Measurements from ENCODE around the gene MXD4.

The MXD4 gene

DNA sequence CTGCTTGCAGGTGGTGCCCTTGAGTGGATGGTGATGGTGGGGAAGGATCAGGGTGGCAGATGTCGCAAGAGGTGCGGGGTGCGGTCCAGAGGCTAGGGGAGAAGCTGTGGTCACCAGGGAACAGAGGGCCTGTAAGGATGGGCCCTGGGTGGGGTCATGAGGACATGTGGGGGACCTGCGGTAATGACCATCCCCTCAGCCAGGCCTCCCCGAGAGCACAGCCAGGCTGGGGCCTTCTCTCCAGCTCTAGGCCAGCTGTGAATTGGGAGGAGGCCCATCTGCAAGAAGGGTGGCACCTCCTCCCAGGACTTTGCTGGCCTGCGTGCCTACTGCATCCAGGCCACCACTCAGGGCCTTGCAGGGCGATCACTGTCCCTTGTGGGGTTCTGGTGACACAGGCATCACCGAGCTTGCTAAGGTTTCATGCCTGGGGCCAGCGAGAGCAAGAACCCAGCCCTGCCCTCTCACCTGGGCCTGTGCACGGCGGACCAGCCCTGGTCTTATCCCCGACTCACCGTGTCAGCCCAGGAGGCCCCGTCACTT lies 34.1 kb upstream of the MXD4 start:
- Histone ChIP-seq H3K4me1 (ENCODE audit: low read length) (no peaks in the 10 kb centered on the region), H3K4me2 (ENCODE audit: low read depth, low read length) (no peak overlapping the region), H3K9ac (ENCODE audit: low read length) (no peak overlapping the region), H4K20me1 (ENCODE audit: insufficient read depth, low read length) (no peaks in the 10 kb centered on the region), H3K4me3 (ENCODE audit: low read length) (no peak overlapping the region), H2AFZ (ENCODE audit: low read length) (no peak overlapping the region), H3F3A (ENCODE audit: insufficient read depth, low read length) (no peaks in the 10 kb centered on the region), H3K36me3 (replicated peaks; ENCODE audit: insufficient read depth, low read length) (no peaks in the 10 kb centered on the region), H3K9me2 (replicated peaks; ENCODE audit: insufficient read depth, low read length) (no peaks in the 10 kb centered on the region), H3K27ac (ENCODE audit: low read length) (no peak overlapping the region), H3K79me2 (ENCODE audit: low read length) (no peaks in the 10 kb centered on the region), H3K27me3 (replicated peaks; ENCODE audit: insufficient read depth, low read length) (no peaks in the 10 kb centered on the region), H3K9me3 (replicated peaks; ENCODE audit: insufficient read depth, low read length) (no peaks in the 10 kb centered on the region)
- DNase-seq, result no peak
- TF ChIP-seq EZH2phosphoT487 (IDR thresholded peaks at IDR 0.05; ENCODE audit: low read length) (no peak), CTCF (IDR thresholded peaks at IDR 0.05; ENCODE audit: low read length) (no peak), EZH2 (optimal IDR thresholded peaks at IDR 0.05; ENCODE audit: low read depth, low read length) (no peak)

- Histone ChIP-seq H3K4me3 (ENCODE audit: low read length) (no peak overlapping the region), H3K79me2 (ENCODE audit: low read length) (no peaks in the 10 kb centered on the region), H4K20me1 (ENCODE audit: insufficient read depth, low read length) (no peaks in the 10 kb centered on the region), H3K27me3 (replicated peaks; ENCODE audit: insufficient read depth, low read length) (no peaks in the 10 kb centered on the region), H2AFZ (ENCODE audit: low read length) (no peak overlapping the region), H3K27ac (ENCODE audit: low read length) (no peak overlapping the region), H3K9me2 (replicated peaks; ENCODE audit: insufficient read depth, low read length) (no peaks in the 10 kb centered on the region), H3K36me3 (replicated peaks; ENCODE audit: insufficient read depth, low read length) (no peaks in the 10 kb centered on the region), H3K4me1 (ENCODE audit: low read length) (no peaks in the 10 kb centered on the region), H3F3A (ENCODE audit: insufficient read depth, low read length) (no peaks in the 10 kb centered on the region), H3K9me3 (replicated peaks; ENCODE audit: insufficient read depth, low read length) (no peaks in the 10 kb centered on the region), H3K4me2 (ENCODE audit: low read depth, low read length) (no peak overlapping the region), H3K9ac (ENCODE audit: low read length) (no peak overlapping the region)
- DNase-seq, result no peak
- TF ChIP-seq CTCF (IDR thresholded peaks at IDR 0.05; ENCODE audit: low read length), result no peak
- TF ChIP-seq EZH2phosphoT487 (IDR thresholded peaks at IDR 0.05; ENCODE audit: low read length), result no peak
- no peak for TF ChIP-seq EZH2 (optimal IDR thresholded peaks at IDR 0.05; ENCODE audit: low read depth, low read length)
Observed at GRCh38 chr4:2295500-2295899, 33.6 kb upstream of the MXD4 start.

DNA sequence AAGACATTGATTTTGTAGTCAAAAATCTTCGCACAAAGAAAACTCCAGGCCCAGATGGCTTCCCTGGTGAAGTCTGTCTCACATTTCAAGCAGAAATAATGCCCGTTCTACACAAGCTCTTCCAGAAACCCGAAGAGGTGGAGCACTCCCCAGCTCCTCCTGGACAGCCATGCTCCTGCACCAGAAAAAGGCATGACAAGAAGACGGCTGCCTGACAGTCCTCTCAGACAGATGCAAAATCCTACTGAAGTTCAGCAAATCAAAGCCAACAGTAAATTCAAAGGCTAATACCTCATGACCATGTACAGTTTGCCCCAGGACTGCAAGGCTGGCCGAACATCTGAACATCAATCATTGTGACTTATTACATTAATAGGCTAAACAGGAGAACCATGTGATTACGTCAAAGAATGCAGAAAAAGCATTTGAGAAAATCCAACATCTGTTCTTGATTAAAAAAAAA lies 30.8 kb upstream of the MXD4 start:
- no peaks in the 10 kb centered on the region for H3K9me3 ChIP-seq (replicated peaks; ENCODE audit: insufficient read depth, low read length)
- no peaks in the 10 kb centered on the region for H3K4me1 ChIP-seq (ENCODE audit: low read length)
- H3K27me3 ChIP-seq (replicated peaks; ENCODE audit: insufficient read depth, low read length), result no peaks in the 10 kb centered on the region
- DNase-seq, result no peak
- no peak overlapping the region for H2AFZ ChIP-seq (ENCODE audit: low read length)
- no peak overlapping the region for H3K4me3 ChIP-seq (ENCODE audit: low read length)
- no peaks in the 10 kb centered on the region for H3F3A ChIP-seq (ENCODE audit: insufficient read depth, low read length)
- H4K20me1 ChIP-seq (ENCODE audit: insufficient read depth, low read length), result no peaks in the 10 kb centered on the region
- no peak overlapping the region for H3K4me2 ChIP-seq (ENCODE audit: low read depth, low read length)
- no peak for TF ChIP-seq EZH2 (optimal IDR thresholded peaks at IDR 0.05; ENCODE audit: low read depth, low read length)
- no peak for TF ChIP-seq CTCF (IDR thresholded peaks at IDR 0.05; ENCODE audit: low read length)
- TF ChIP-seq EZH2phosphoT487 (IDR thresholded peaks at IDR 0.05; ENCODE audit: low read length), result no peak
- H3K9me2 ChIP-seq (replicated peaks; ENCODE audit: insufficient read depth, low read length), result no peaks in the 10 kb centered on the region
- H3K79me2 ChIP-seq (ENCODE audit: low read length), result no peaks in the 10 kb centered on the region
- no peaks in the 10 kb centered on the region for H3K36me3 ChIP-seq (replicated peaks; ENCODE audit: insufficient read depth, low read length)
- H3K27ac ChIP-seq (ENCODE audit: low read length), result no peak overlapping the region
- H3K9ac ChIP-seq (ENCODE audit: low read length), result no peak overlapping the region

All from MM.1S (cell line).